Endothelial cell of umbilical vein (primary cell): ENCODE results near the gene ANAPC5. TPM values are rescaled to one million over a fixed set of nuclear protein-coding genes. Genes with fewer than 3 reads are reported as not detected.
A peak's percentile ranks its signal among the peaks of the same experiment; 100 is the strongest.

Experiments used
- BruUV-seq: library from RNA; stranded (reverse); fragments of 400-500 nt; replicated peaks from 2 replicates; lab custom pipeline; 2021; lab: Mats Ljungman, UMichigan
- CTCF ChIA-PET: fragments of 300-600, 350-600 bp; sonication (Branson Sonifier 250); formaldehyde crosslinking; loops from one replicate; lab custom pipeline; 2021; ENCODE audit warnings: antibody characterized with exemption, inconsistent platforms; lab: Charles Lee
- POLR2A ChIA-PET: fragments of 300-600, 350-600 bp; sonication (Branson Sonifier 250); formaldehyde crosslinking; loops from one replicate; lab custom pipeline; 2021; ENCODE audit warnings: antibody characterized with exemption, inconsistent platforms; lab: Charles Lee
- DNase-seq: peaks from one replicate; pipeline ENCODE4 v3.0.0-alpha.2; 2011; ENCODE audit warnings: low read depth, low spot score
- FAIRE-seq: peaks from 2 replicates; lab custom pipeline; 2011; peaks lifted over from hg19 to GRCh38; lab: Jason Lieb, UNC
- H2AFZ ChIP-seq: 2 replicates; pipeline ENCODE4 v1.6.0; 2012; ENCODE audit warnings: low read depth, low read length, control low read depth, inconsistent platforms
- H3K27ac ChIP-seq: 2 replicates; pipeline ENCODE4 v1.5.1; 2011; ENCODE audit warnings: low read depth, mild to moderate bottlenecking, control low read depth, low read length, moderate library complexity; ENCODE audit not compliant: insufficient read depth
- H3K27me3 ChIP-seq, 2 experiments: 2 replicates each; pipeline versions ENCODE4 v1.6.0 to v1.6.1; 2011; ENCODE audit warnings: low read length in 2 of 2, mixed read lengths in 1 of 2; ENCODE audit not compliant: control insufficient read depth in 2 of 2, insufficient read depth in 2 of 2
- H3K36me3 ChIP-seq, 2 experiments: 2 replicates in 1 of 2; 3 replicates in 1 of 2; pipeline ENCODE4 v1.5.1; 2011; ENCODE audit warnings: low read length in 2 of 2, mild to moderate bottlenecking in 1 of 2, moderate library complexity in 1 of 2; ENCODE audit not compliant: control insufficient read depth in 2 of 2, insufficient read depth in 2 of 2; ENCODE audit errors: extremely low read depth in 1 of 2
- H3K4me1 ChIP-seq: 3 replicates; pipeline ENCODE4 v1.5.1; 2011; ENCODE audit warnings: mild to moderate bottlenecking, low read length; ENCODE audit not compliant: control insufficient read depth, insufficient read depth; ENCODE audit errors: extremely low read depth
- H3K4me2 ChIP-seq: 2 replicates; pipeline ENCODE4 v1.6.1; 2011; ENCODE audit warnings: low read length, control low read depth, mixed read lengths; ENCODE audit not compliant: insufficient read depth
- H3K4me3 ChIP-seq, 3 experiments: fragments of 200-600 bp in 1 of 3; sonication (generic), shearing (Covaris generic) in 1 of 3; replicated peaks in 1 of 3; 2 replicates each; pipeline ENCODE4 v1.5.1; 2011 to 2016; ENCODE audit warnings: control low read depth in 3 of 3, low read length in 3 of 3, mild to moderate bottlenecking in 2 of 3, inconsistent platforms in 1 of 3, low read depth in 1 of 3, moderate library complexity in 1 of 3; ENCODE audit not compliant: insufficient read depth in 1 of 3
- H3K79me2 ChIP-seq: 2 replicates; pipeline ENCODE4 v1.6.0; 2012; ENCODE audit warnings: low read length, inconsistent platforms; ENCODE audit not compliant: control insufficient read depth, insufficient read depth
- H3K9ac ChIP-seq: replicated peaks from 2 replicates; pipeline ENCODE3; 2011; ENCODE audit warnings: low read length, control low read depth; ENCODE audit not compliant: insufficient read depth; ENCODE audit errors: extremely low read depth
- H3K9me1 ChIP-seq: replicated peaks from 3 replicates; pipeline ENCODE4 v1.6.0; 2011; ENCODE audit warnings: mild to moderate bottlenecking, low read length; ENCODE audit not compliant: control insufficient read depth, insufficient read depth; ENCODE audit errors: extremely low read depth
- H3K9me3 ChIP-seq: replicated peaks from 2 replicates; pipeline ENCODE4 v1.5.1; 2012; ENCODE audit warnings: low read length, inconsistent platforms; ENCODE audit not compliant: control insufficient read depth, insufficient read depth
- H4K20me1 ChIP-seq: replicated peaks from 2 replicates; pipeline ENCODE3; 2011; ENCODE audit warnings: mild to moderate bottlenecking, low read length; ENCODE audit not compliant: control insufficient read depth, insufficient read depth; ENCODE audit errors: extremely low read depth
- CTCF ChIP-seq, 2 donors: IDR thresholded peaks; 1 replicate in 1 of 2; 2 replicates in 1 of 2; pipeline ENCODE4 v1.5.1; 2011; ENCODE audit warnings: low read length in 2 of 2, mild to moderate bottlenecking in 2 of 2, moderate library complexity in 2 of 2, control low read depth in 1 of 2, inconsistent platforms in 1 of 2, low read depth in 1 of 2; ENCODE audit not compliant: insufficient read depth in 1 of 2; ENCODE audit errors: extremely low read depth in 1 of 2
- GATA2 ChIP-seq: IDR thresholded peaks from 2 replicates; pipeline ENCODE4 v1.7.0; 2011; ENCODE audit warnings: low read depth, mild to moderate bottlenecking, moderate library complexity, mixed read lengths, low read length; ENCODE audit not compliant: insufficient read length, insufficient read depth
- MYC ChIP-seq: IDR thresholded peaks from one replicate; pipeline ENCODE4 v1.6.1; 2011; ENCODE audit warnings: mild to moderate bottlenecking, low read depth, low read length
- dilution Hi-C: fragments of 300-500 bp; cut with MboI; formaldehyde crosslinking; loops from one replicate; pipeline ENCODE4 v1.15.0; 2019; ENCODE audit warnings: low sequenced_read_pairs; ENCODE audit not compliant: extremely low pct_ligation_motif_present
- intact Hi-C: fragments of 100-400 bp; cut with micrococcal nuclease; formaldehyde crosslinking; loops from one replicate; pipeline ENCODE4 v1.10.0; 2022
- polyA plus RNA-seq, 4 experiments: library from polyadenylated mRNA; depleted of rRNA in 3 of 4; stranded (reverse) in 3 of 4; unstranded in 1 of 4; fragments of >200 nt; gene quantifications; 2 replicates each; pipeline versions ENCODE4 v1.2.1 to v1.2.3, GENCODE V29; 2011 to 2012; ENCODE audit warnings: missing spikeins in 1 of 4
- total RNA-seq: library from RNA; stranded (reverse); gene quantifications from 2 replicates; pipeline ENCODE4 v1.2.3, GENCODE V29; 2021

The ANAPC5 gene
- total and polyA plus RNA-seq, 2 donors (not counting 3 experiments of a cell fraction or from before 2014, with no cell fraction given) = 133 to 168 TPM

GRCh38 chr12:121334513-121335343 is 17.5 kb downstream of the ANAPC5 start:
- DNase-seq = peak; percentile 65
- Histone ChIP-seq H4K20me1 (no peaks in the 10 kb centered on the region), H3K79me2 (no peaks in the 10 kb centered on the region), H3K27ac (no peak overlapping the region), H3K4me1 (no peaks in the 10 kb centered on the region), H2AFZ (no peak overlapping the region), H3K9ac (no peak overlapping the region), H3K9me3 (no peaks in the 10 kb centered on the region), H3K4me3 (no peak overlapping the region), H3K27me3 (no peaks in the 10 kb centered on the region), H3K4me2 (no peak overlapping the region), H3K9me1 (no peaks in the 10 kb centered on the region), H3K36me3 (peaks cover 16 to 23% of the 10 kb centered on the region in 2 experiments)
- intact Hi-C loops (loop anchor here (1.0 to 5.0 kb wide), 2 partner anchors 68 to 109 kb away; partner anchors contain the start of gene RNF34), dilution Hi-C loops (no loop called here)
- ChIA-PET POLR2A (no interaction called here), CTCF (interaction anchor here (0.5 to 4.0 kb wide), 21 partner anchors 9 to 120 kb away, joined by 3 to 110 read pairs (median 4); partner anchors contain the start of genes ANAPC5 and RNF34)
- FAIRE-seq = peak; percentile 75
- no TSS peak for BruUV-seq
- TF ChIP-seq CTCF (IDR thresholded peaks at IDR 0.05; ENCODE audit: extremely low read depth in 1 of 2, insufficient read depth in 1 of 2, low read depth in 1 of 2, low read length in 2 of 2) (peak; percentile 66 to 72), GATA2 (no peak)

- DNase-seq = no peak
- no peak for TF ChIP-seq MYC
- H3K9me1 ChIP-seq = no peaks in the 10 kb centered on the region
- BruUV-seq = no TSS peak
- no peak overlapping the region for H3K4me2 ChIP-seq
- no peak overlapping the region for H3K27ac ChIP-seq
- peaks cover 16 to 26% of the 10 kb centered on the region in 2 experiments for H3K36me3 ChIP-seq
- no peaks in the 10 kb centered on the region for H3K79me2 ChIP-seq
- no peak overlapping the region for H3K4me3 ChIP-seq
- ChIA-PET CTCF (interaction anchor here (2.8 to 3.6 kb wide), 2 partner anchors 67 to 110 kb away, joined by 21 to 32 read pairs; partner anchors contain the start of gene RNF34), POLR2A (no interaction called here)
- H3K9me3 ChIP-seq = no peaks in the 10 kb centered on the region
- no peaks in the 10 kb centered on the region for H4K20me1 ChIP-seq
- dilution Hi-C loops (no loop called here), intact Hi-C loops (loop anchor here (1.0 to 5.0 kb wide), 2 partner anchors 69 to 110 kb away; partner anchors contain the start of gene RNF34)
- H2AFZ ChIP-seq = no peak overlapping the region
- no peak for FAIRE-seq
- H3K27me3 ChIP-seq = no peaks in the 10 kb centered on the region
- H3K4me1 ChIP-seq = no peaks in the 10 kb centered on the region
- H3K9ac ChIP-seq = no peak overlapping the region
Observed at GRCh38 chr12:121333747-121334146, 18.5 kb downstream of the ANAPC5 start.
